Adipocyte (in vitro differentiated cells): ENCODE results near the gene LSAMP.
A peak's percentile ranks its signal among the peaks of the same experiment; 100 is the strongest.
"Not testable (repeated sequence)": the region's sequence is repeated elsewhere in the genome, so short reads cannot be mapped to it uniquely, and the experiment has no call there.

ENCODE experiments used
- DNase-seq: peaks from one replicate; pipeline ENCODE4 v3.0.0-alpha.2; 2015; ENCODE audit warnings: low read depth
- H3K27me3 ChIP-seq: replicated peaks from 2 replicates; pipeline ENCODE4 v1.7.0; 2013; ENCODE audit warnings: mild to moderate bottlenecking, low read length, moderate library complexity; ENCODE audit not compliant: control insufficient read depth, insufficient read depth
- H3K36me3 ChIP-seq: 2 replicates; pipeline ENCODE4 v1.7.0; 2013; ENCODE audit warnings: low read length, mild to moderate bottlenecking, moderate library complexity; ENCODE audit not compliant: control insufficient read depth, insufficient read depth, severe bottlenecking
- H3K4me1 ChIP-seq: 2 replicates; pipeline ENCODE4 v1.7.0; 2013; ENCODE audit warnings: mild to moderate bottlenecking, low read length, moderate library complexity; ENCODE audit not compliant: control insufficient read depth, insufficient read depth
- H3K4me3 ChIP-seq: 2 replicates; pipeline ENCODE4 v1.7.0; 2013; ENCODE audit warnings: mild to moderate bottlenecking, low read length, moderate library complexity
- H3K9ac ChIP-seq: 2 replicates; pipeline ENCODE4 v1.7.0; 2013; ENCODE audit warnings: mild to moderate bottlenecking, low read length, moderate library complexity
- H3K9me3 ChIP-seq: 2 replicates; pipeline ENCODE4 v1.7.0; 2013; ENCODE audit warnings: mild to moderate bottlenecking, low read length, moderate library complexity; ENCODE audit not compliant: control insufficient read depth

LSAMP gene

DNA sequence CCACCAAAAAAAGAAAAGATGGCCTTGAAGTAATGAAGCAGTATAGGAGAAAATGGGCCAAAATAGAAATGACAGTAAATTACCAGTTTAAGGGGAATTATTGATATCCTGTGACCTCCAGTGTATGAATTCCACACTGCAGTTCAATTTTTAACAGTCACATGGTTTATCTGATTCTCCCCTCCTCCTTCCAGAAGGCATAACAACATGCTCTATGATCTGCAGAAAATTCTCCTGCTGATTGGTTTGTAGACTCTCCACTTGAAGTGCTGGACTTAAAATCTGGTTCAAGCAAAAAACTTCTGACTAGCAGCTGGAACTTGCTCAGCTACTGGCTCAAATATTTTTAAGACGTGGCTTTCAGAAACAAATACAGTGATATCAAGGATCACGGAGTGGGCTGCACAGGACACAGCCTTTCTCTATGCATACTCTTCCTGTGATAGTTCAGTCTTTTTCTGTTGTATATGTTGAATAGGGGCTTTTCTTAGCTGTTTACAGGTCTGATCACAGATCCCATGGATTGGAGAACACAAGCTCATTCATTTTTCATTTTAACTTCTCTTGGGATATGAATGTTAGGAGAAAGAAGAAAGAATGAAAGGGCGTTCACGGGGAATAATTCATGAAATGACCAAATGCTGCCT, 211.5 kb downstream of the LSAMP start:
- Histone ChIP-seq H3K36me3 (no peaks in the 10 kb centered on the region), H3K9me3 (no peaks in the 10 kb centered on the region), H3K4me1 (peaks cover 16% of the 10 kb centered on the region), H3K27me3 (no peaks in the 10 kb centered on the region), H3K4me3 (no peak overlapping the region), H3K9ac (no peak overlapping the region)
- DNase-seq = no peak

DNA sequence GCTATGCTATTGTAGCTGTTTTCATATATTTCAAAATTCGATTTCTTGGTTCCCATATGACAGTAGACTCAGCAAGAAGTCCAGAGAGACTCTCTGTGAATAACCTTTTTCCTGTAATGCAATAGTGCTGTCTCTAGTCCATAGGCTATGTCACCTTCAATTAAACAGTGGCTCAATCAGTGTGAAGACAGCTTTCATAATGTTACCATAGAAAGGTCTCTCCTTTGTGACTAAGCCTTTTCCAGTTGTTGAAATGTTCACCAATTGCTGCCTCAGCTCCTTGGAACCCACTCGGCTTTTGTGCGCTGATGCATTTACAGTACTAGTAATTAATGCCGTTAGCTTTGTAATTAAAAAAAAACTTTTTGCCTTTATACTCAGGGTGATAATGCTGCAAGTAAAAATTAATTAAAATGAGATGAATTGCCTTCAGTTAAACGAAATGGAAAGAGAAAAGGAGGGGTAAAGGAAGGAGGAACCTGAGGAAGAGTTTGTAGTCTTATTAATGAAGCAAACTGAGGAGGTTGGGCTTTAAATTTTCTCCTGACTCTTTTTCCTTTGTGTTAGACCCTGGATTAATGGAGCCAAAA, 214.8 kb downstream of the LSAMP start:
- no peak overlapping the region for H3K9ac ChIP-seq
- H3K36me3 ChIP-seq = no peaks in the 10 kb centered on the region
- no peak overlapping the region for H3K4me3 ChIP-seq
- H3K4me1 ChIP-seq = peaks cover 16% of the 10 kb centered on the region
- H3K27me3 ChIP-seq = no peaks in the 10 kb centered on the region
- no peak for DNase-seq
- H3K9me3 ChIP-seq = no peaks in the 10 kb centered on the region

DNA sequence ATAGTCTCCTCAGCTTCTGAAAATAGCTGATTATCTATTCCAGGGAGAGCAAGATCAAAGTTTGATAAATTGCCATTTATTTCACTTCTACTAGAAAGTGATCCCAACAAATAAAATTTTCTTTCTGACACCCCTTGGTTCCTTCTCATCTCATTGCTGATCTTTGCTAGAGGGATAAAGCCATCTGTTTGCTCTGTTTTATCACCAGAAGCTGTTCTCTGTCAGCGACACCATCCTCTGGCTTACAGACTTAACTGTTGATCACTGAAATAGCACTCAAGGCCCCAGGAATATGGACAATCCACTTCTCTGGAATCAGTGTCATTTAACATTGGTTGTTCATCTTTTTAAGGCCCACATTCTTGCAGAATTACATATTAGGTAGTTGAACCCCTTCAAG, 219.0 kb downstream of the LSAMP start:
- Histone ChIP-seq H3K9me3 (no peaks in the 10 kb centered on the region), H3K36me3 (no peaks in the 10 kb centered on the region), H3K4me1 (peaks cover 16% of the 10 kb centered on the region), H3K4me3 (no peak overlapping the region), H3K9ac (no peak overlapping the region), H3K27me3 (no peaks in the 10 kb centered on the region)
- no peak for DNase-seq

DNA sequence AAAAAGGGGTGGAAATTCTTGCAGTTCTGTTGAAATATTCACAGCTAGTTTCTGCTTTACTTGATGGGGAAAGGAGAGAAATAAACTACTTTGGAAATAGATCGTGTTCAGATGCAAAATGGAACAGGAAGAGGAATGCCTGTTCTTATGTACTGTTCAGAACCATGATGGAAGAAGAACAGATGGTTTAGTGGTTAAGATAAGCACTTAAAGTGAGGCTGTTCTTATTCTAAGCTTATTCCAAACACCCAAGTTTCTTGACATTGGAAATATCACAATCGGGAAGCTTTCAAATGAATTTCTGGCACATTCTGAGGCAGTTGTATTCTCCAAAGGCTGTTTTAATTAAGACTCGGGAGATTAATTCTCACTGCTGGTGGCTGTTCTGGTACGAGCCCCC, 228.5 kb downstream of the LSAMP start:
- H3K36me3 ChIP-seq = no peaks in the 10 kb centered on the region
- no peaks in the 10 kb centered on the region for H3K9me3 ChIP-seq
- no peak for DNase-seq
- H3K4me3 ChIP-seq = no peak overlapping the region
- no peak overlapping the region for H3K9ac ChIP-seq
- H3K4me1 ChIP-seq = no peaks in the 10 kb centered on the region
- no peaks in the 10 kb centered on the region for H3K27me3 ChIP-seq

DNA sequence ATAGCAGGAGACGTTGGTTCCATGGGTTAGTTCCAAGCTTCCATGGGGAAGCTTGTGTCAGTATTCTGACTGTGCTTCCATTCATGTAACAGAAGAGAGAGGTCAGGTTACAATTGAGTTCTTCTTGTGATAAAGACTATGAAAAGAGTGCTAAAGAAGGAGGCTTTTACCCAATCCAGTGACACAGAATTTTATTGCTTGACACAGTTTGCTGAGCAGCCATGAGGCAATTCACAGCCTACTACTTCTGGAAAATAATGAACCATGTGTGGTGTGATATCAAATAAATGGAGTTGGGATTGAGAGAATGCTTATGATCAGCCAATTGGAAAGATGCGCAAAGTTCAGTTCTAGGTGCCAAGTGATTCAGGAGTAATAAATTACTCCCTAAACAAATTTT, 233.4 kb downstream of the LSAMP start:
- H3K9me3 ChIP-seq = no peaks in the 10 kb centered on the region
- H3K4me1 ChIP-seq = no peaks in the 10 kb centered on the region
- H3K9ac ChIP-seq = no peak overlapping the region
- no peaks in the 10 kb centered on the region for H3K36me3 ChIP-seq
- H3K27me3 ChIP-seq = no peaks in the 10 kb centered on the region
- no peak for DNase-seq
- H3K4me3 ChIP-seq = no peak overlapping the region

DNA sequence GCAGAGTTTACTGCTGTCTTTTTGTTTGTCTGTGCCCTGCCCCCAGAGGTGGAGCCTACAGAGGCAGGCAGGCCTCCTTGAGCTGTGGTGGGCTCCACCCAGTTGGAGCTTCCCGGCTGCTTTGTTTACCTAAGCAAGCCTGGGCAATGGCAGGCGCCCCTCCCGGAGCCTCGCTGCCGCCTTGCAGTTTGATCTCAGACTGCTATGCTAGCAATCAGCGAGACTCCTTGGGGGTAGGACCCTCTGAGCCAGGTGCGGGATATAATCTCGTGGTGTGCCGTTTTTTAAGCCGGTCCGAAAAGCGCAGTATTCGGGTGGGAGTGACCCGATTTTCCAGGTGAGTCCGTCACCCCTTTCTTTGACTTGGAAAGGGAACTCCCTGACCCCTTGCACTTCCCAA, 236.5 kb downstream of the LSAMP start:
- not testable (repeated sequence) for H3K4me1 ChIP-seq

DNA sequence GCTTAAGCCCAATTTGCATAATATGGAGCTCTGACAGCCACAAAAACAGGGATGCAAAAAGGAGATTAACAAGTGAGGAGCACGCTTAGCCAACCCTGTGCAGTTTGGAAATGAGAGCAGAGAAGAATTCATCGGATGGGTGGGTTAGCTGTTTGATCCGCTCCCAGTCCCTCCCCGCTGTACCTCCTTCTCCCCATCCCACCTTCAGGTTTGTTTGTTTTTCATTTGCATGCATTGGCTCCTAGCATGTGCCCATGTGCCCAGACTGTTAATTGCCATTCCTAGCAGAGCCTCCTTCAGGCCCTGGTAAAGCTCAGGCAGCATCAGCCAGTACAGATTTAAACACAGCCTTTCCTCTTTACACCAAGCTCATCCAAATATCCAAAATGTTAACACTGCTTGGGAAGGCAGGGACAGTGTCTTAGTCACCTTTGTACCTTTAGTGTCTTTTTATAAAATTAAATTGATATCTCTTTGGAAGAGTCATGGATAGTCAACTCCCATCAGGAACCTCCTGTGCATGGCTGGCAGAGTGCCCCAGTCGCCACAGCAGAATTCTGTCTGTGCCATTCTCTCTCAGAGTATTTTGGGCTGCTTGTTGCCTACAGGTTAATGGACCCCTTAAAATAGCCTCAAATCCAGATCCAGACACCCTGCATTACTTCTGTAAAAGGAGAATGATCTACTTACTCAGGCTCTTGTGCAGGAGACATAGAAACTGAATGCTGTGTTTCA, 244.2 kb downstream of the LSAMP start:
- H3K9ac ChIP-seq = no peak overlapping the region

More for the DNA sequence above, 236.5 kb downstream of the LSAMP start:
- H3K9me3 ChIP-seq, H3K36me3 ChIP-seq, H3K4me3 ChIP-seq, H3K27me3 ChIP-seq, DNase-seq, H3K9ac ChIP-seq: not testable (repeated sequence)

DNA sequence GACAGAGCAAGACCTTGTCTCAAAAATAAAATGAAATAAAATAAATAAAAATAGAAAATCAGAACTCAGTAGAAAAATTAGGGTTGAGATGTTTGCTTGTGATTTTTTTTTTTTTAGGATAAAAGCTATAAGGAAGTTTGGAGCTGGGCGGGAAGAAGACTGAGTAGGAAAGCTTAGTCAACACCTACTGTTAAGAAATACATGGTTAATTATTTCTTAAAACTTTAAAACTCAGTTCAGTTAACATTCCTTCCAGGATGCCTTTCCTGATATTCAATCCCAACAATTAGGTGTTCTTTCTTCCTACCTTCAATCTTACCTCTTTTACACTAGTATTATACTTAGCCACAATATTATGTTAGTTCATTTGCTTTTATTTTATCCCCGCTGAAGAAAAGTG, 246.2 kb downstream of the LSAMP start:
- H3K4me1 ChIP-seq = no peaks in the 10 kb centered on the region
- H3K36me3 ChIP-seq = no peaks in the 10 kb centered on the region
- no peaks in the 10 kb centered on the region for H3K9me3 ChIP-seq
- no peak overlapping the region for H3K4me3 ChIP-seq
- H3K9ac ChIP-seq = no peak overlapping the region
- no peak for DNase-seq
- H3K27me3 ChIP-seq = no peaks in the 10 kb centered on the region

More for the DNA sequence above, 244.2 kb downstream of the LSAMP start:
- Histone ChIP-seq H3K27me3 (no peaks in the 10 kb centered on the region), H3K4me1 (no peaks in the 10 kb centered on the region), H3K36me3 (no peaks in the 10 kb centered on the region), H3K4me3 (no peak overlapping the region), H3K9me3 (no peaks in the 10 kb centered on the region)
- no peak for DNase-seq

DNA sequence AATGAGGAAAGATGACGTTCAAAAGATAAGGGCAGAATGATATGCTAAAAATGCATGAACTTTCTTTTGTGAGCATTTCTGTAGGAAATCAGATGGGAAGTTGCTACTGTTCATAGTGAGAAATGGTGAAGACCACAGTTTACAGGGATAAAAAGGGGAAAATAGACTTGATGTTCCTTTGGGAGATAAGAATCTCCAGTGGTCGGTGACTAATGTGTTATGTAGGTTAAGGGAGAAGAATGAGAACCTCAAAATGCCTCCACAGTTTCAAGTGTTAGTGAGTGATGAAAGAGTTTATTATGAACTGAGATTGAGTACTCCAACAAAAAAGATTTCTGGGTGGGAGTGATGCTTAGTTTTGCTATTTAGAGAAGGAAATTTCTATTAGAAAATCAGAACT, 247.2 kb downstream of the LSAMP start:
- no peaks in the 10 kb centered on the region for H3K9me3 ChIP-seq
- no peak overlapping the region for H3K9ac ChIP-seq
- no peak overlapping the region for H3K4me3 ChIP-seq
- H3K4me1 ChIP-seq = no peaks in the 10 kb centered on the region
- no peaks in the 10 kb centered on the region for H3K36me3 ChIP-seq
- no peaks in the 10 kb centered on the region for H3K27me3 ChIP-seq
- DNase-seq = peak; percentile 4

DNA sequence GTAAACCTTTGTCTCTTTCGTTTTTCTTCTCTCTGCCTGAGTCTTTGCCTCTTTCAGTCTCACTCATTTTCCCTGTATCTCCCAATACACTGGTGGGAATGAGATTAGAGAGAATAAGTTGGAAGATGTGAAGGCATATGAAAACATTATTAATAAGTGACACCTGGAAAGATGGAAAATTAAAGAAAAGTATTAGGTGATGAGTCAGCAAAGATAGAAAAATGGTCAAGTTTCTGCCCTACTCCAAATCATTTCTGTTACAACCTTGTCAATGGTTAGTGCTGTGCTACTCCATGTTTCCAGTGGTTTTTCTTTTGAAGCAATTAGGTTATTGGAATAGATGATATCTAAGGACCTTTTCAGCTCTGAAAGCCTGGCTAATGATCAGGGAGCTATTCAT, 252.8 kb downstream of the LSAMP start:
- H3K9me3 ChIP-seq = no peaks in the 10 kb centered on the region
- DNase-seq = no peak
- H3K27me3 ChIP-seq = no peaks in the 10 kb centered on the region
- no peaks in the 10 kb centered on the region for H3K36me3 ChIP-seq
- no peak overlapping the region for H3K9ac ChIP-seq
- no peaks in the 10 kb centered on the region for H3K4me1 ChIP-seq
- no peak overlapping the region for H3K4me3 ChIP-seq

DNA sequence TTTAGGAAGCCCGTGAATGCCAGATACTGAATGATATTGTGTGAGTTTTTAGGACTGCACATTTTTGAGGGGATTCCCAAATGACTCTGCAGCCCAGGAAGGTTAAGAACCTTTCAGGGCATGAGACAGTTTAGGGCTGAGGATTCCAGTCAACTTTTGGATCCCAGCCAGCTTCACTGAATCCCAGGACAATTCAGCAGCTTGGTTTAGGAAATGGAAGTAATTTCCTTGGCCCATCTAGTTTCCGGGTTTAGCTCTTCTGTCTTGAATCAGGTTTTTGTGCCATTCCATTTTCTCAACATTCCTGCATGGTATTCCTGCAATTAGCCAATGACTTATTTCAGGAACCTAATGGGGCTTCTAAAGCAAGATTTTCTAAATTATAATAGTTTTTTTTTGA, 253.9 kb downstream of the LSAMP start:
- H3K9me3 ChIP-seq = no peaks in the 10 kb centered on the region
- H3K4me1 ChIP-seq = no peaks in the 10 kb centered on the region
- H3K36me3 ChIP-seq = no peaks in the 10 kb centered on the region
- no peaks in the 10 kb centered on the region for H3K27me3 ChIP-seq
- DNase-seq = no peak
- no peak overlapping the region for H3K4me3 ChIP-seq
- no peak overlapping the region for H3K9ac ChIP-seq
